Measurements from ENCODE around the gene ZNF791. TPM values are rescaled to one million over a fixed set of nuclear protein-coding genes. Genes with fewer than 3 reads are reported as not detected.

The ZNF791 gene
- total and polyA plus RNA-seq, 2 of the 13 experiments (the other 11 are each of a cell fraction or from before 2014, with no cell fraction given) = 12.8 to 17.4 TPM

DNA sequence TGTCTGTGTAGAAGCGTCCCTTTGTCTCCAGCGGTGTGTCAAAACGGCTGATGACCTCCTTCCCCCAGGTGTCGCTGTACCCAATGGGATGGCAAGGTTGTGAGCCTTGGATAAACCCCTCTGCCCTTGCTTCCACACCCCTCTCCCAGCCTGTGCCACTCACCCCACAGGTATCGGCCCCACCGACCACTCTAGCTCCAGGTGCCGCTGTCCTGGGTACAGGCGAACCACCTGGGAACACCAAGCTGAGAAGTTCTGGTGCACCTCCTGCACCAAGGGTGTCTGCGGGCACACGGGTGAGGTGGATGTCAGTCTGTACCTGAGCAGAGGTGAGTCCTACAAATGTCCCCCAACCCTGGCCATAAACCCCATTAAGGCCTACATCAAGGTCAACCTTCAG, 39.2 kb downstream of the ZNF791 start (continued):
- TF ChIP-seq, protein P1, sequence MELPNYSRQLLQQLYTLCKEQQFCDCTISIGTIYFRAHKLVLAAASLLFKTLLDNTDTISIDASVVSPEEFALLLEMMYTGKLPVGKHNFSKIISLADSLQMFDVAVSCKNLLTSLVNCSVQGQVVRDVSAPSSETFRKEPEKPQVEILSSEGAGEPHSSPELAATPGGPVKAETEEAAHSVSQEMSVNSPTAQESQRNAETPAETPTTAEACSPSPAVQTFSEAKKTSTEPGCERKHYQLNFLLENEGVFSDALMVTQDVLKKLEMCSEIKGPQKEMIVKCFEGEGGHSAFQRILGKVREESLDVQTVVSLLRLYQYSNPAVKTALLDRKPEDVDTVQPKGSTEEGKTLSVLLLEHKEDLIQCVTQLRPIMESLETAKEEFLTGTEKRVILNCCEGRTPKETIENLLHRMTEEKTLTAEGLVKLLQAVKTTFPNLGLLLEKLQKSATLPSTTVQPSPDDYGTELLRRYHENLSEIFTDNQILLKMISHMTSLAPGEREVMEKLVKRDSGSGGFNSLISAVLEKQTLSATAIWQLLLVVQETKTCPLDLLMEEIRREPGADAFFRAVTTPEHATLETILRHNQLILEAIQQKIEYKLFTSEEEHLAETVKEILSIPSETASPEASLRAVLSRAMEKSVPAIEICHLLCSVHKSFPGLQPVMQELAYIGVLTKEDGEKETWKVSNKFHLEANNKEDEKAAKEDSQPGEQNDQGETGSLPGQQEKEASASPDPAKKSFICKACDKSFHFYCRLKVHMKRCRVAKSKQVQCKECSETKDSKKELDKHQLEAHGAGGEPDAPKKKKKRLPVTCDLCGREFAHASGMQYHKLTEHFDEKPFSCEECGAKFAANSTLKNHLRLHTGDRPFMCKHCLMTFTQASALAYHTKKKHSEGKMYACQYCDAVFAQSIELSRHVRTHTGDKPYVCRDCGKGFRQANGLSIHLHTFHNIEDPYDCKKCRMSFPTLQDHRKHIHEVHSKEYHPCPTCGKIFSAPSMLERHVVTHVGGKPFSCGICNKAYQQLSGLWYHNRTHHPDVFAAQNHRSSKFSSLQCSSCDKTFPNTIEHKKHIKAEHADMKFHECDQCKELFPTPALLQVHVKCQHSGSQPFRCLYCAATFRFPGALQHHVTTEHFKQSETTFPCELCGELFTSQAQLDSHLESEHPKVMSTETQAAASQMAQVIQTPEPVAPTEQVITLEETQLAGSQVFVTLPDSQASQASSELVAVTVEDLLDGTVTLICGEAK (IDR thresholded peaks at IDR 0.05) = no peak
- TF ChIP-seq, protein P1 (CRISPR knock-in tag; IDR thresholded peaks at IDR 0.05) = no peak

DNA sequence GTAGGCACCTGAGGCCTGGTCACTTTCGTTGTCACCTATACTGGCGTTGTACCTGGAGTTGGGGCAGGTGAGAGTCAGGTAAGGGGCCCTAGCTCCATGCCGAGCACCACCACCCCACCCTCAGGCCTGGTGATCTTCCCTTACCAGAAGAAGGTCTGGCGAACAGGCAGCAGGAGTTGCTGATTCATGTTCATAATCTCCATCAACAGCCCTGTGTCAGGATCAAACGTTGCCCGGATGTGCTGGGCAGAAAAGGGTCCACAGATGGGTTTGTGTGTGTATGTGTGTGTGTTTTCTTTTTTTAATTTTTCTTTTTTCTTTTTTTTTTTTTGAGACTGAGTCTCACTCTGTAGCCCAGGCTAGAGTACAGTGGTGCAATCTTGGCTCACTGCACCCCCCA, 41.5 kb downstream of the ZNF791 start:
- H3K9ac ChIP-seq (ENCODE audit: insufficient read depth, low read depth, low read length) = no peak overlapping the region
- DNase-seq (ENCODE audit: low spot score) = no peak
- H2AFZ ChIP-seq (ENCODE audit: low read length) = no peak overlapping the region
- ATAC-seq = no peak
- in situ Hi-C loops (cut with HindIII; ENCODE audit: extremely low pct_ligation_motif_present, low pct_unique_long_range_greater_than_20kb) (no loop called here), intact Hi-C loops (cut with micrococcal nuclease; ENCODE audit: unreplicated experiment) (no loop called here)
- H3K4me2 ChIP-seq (ENCODE audit: low read depth, low read length) = no peak overlapping the region
- H3K27ac ChIP-seq (ENCODE audit: extremely low read length, insufficient read depth, low read length) = no peak overlapping the region
- no peaks in the 10 kb centered on the region for H3K79me2 ChIP-seq (ENCODE audit: insufficient read depth, low read length)
- ChIA-PET POLR2A (no interaction called here), CTCF (ENCODE audit: low intra/inter-chr PET ratio, low total read pairs) (no interaction called here)
- no peak for FAIRE-seq
- no peaks in the 10 kb centered on the region for H3K27me3 ChIP-seq (ENCODE audit: control insufficient read depth in 1 of 2, insufficient read depth in 2 of 2, low read length in 2 of 2)
- no peaks in the 10 kb centered on the region for H3K9me3 ChIP-seq (ENCODE audit: low read length)
- no TSS peak for BruUV-seq (replicated peaks)
- H3K4me1 ChIP-seq (ENCODE audit: insufficient read depth, low read length) = no peaks in the 10 kb centered on the region
- no peaks in the 10 kb centered on the region for H4K20me1 ChIP-seq (ENCODE audit: insufficient read depth, low read length)
- H3K4me3 ChIP-seq (replicated peaks in 1 of 3; ENCODE audit: insufficient read depth in 1 of 3, low read depth in 2 of 3, low read length in 3 of 3) = no peak overlapping the region
- H3K36me3 ChIP-seq (replicated peaks in 1 of 2; ENCODE audit: control insufficient read depth in 1 of 2, insufficient read depth in 2 of 2, low read length in 2 of 2) = peaks cover 0 to 11% of the 10 kb centered on the region in 2 experiments; a peak in 4 of 5 replicates
- 87% methylated on average over 6 of the region's 6 CpGs for WGBS (ENCODE audit: low lambda C conversion rate)
- TF ChIP-seq ZNF883 (CRISPR knock-in tag; IDR thresholded peaks at IDR 0.05; ENCODE audit: not compliant biosample characterization) = no peak
- TF ChIP-seq PPARG (CRISPR knock-in tag; conservative IDR thresholded peaks at IDR 0.05) = no peak
- TF ChIP-seq GABPB1 (CRISPR knock-in tag; IDR thresholded peaks at IDR 0.05) = no peak
- TF ChIP-seq ZNF251 (CRISPR knock-in tag; IDR thresholded peaks at IDR 0.05) = no peak
- no peak for TF ChIP-seq BCLAF1 (IDR thresholded peaks at IDR 0.05)
- no peak for TF ChIP-seq ZNF629 (CRISPR knock-in tag; conservative IDR thresholded peaks at IDR 0.05)
